Neutrophil (primary cell): ENCODE measurements around the gene TAF4B.
"Not testable (repeated sequence)": the region's sequence is repeated elsewhere in the genome, so short reads cannot be mapped to it uniquely, and the experiment has no call there.

Experiments
- H3K27ac ChIP-seq: fragments of 200-600 bp; sonication (generic); 2 replicates; pipeline ENCODE4 v1.5.1; 2016; ENCODE audit warnings: mild to moderate bottlenecking, moderate library complexity
- H3K27me3 ChIP-seq: fragments of 200-600 bp; sonication (generic); 2 replicates; pipeline ENCODE4 v1.6.0; 2016; ENCODE audit warnings: mild to moderate bottlenecking
- H3K36me3 ChIP-seq: fragments of 200-600 bp; sonication (generic); 2 replicates; pipeline ENCODE4 v1.5.1; 2017
- H3K4me1 ChIP-seq, 2 experiments: fragments of 200-600 bp in 1 of 2; sonication (generic) in 1 of 2; 1 replicate in 1 of 2; 2 replicates in 1 of 2; pipeline versions ENCODE4 v1.5.1 to v1.6.1; 2013 to 2016; ENCODE audit warnings: low read depth in 1 of 2, low read length in 1 of 2, mild to moderate bottlenecking in 1 of 2, moderate library complexity in 1 of 2; ENCODE audit not compliant: control insufficient read depth in 1 of 2, insufficient read depth in 1 of 2
- H3K4me3 ChIP-seq, 2 experiments: fragments of 200-600 bp in 1 of 2; sonication (generic) in 1 of 2; 1 replicate in 1 of 2; 2 replicates in 1 of 2; pipeline ENCODE4 v1.5.1; 2013 to 2016; ENCODE audit warnings: low read depth in 1 of 2, low read length in 1 of 2, mild to moderate bottlenecking in 1 of 2, moderate library complexity in 1 of 2
- H3K9me3 ChIP-seq: fragments of 200-600 bp; sonication (generic); 2 replicates; pipeline ENCODE4 v1.5.1; 2016
- TF ChIP-seq, protein P1 (sequence below): fragments of 200-600 bp; sonication (generic); IDR thresholded peaks from 2 replicates; pipeline ENCODE4 v1.5.1; 2016; ENCODE audit warnings: antibody characterized with exemption

Gene TAF4B

DNA sequence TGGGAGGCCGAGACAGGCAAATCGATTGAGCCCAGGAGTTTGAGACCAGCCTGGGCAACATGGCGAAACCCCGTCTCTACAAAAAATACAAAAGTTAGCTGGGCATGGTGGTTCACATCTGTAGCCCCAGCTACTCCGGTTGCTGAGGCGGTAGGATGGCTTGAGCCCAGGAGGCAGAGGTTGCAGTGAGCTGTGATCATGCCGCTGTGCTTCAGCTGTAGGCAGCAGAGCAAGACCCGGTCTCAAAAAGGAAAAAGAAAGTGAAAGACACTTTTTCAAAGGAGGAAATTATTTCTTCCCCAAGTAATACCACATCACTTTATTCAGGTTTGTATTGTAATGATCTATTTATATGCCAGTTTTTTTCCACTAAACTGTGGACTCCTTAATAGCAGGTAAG, 35.7 kb upstream of the TAF4B start:
- H3K4me1 ChIP-seq, result no peaks in the 10 kb centered on the region
- H3K36me3 ChIP-seq, result no peaks in the 10 kb centered on the region
- TF ChIP-seq, protein P1, sequence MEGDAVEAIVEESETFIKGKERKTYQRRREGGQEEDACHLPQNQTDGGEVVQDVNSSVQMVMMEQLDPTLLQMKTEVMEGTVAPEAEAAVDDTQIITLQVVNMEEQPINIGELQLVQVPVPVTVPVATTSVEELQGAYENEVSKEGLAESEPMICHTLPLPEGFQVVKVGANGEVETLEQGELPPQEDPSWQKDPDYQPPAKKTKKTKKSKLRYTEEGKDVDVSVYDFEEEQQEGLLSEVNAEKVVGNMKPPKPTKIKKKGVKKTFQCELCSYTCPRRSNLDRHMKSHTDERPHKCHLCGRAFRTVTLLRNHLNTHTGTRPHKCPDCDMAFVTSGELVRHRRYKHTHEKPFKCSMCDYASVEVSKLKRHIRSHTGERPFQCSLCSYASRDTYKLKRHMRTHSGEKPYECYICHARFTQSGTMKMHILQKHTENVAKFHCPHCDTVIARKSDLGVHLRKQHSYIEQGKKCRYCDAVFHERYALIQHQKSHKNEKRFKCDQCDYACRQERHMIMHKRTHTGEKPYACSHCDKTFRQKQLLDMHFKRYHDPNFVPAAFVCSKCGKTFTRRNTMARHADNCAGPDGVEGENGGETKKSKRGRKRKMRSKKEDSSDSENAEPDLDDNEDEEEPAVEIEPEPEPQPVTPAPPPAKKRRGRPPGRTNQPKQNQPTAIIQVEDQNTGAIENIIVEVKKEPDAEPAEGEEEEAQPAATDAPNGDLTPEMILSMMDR, result no peak
- H3K4me3 ChIP-seq, result no peak overlapping the region
- H3K27me3 ChIP-seq, result no peaks in the 10 kb centered on the region
- H3K9me3 ChIP-seq, result no peaks in the 10 kb centered on the region
- H3K27ac ChIP-seq, result no peak overlapping the region

DNA sequence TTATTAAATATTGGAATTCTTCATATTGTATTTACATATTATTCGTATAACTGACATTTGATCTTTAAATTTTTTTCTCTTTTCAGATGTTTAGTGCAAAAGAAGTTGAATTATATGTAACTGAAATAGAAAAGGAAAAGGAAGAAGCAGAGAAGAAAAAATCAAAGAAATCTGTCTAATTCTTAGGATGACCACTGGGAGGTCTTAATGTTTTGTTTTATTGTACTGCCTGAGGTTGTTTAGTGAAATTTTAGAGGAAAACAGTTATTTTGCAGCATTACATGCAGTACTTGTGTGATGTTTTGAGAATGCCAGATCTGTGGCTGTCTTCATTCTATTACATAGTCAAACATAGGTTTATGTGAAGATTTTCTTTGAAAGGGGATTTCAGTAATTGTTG, 34.0 kb upstream of the TAF4B start:
- TF ChIP-seq, protein P1, result no peak
- Histone ChIP-seq H3K27me3 (no peaks in the 10 kb centered on the region), H3K4me3 (no peak overlapping the region), H3K4me1 (no peaks in the 10 kb centered on the region), H3K9me3 (no peaks in the 10 kb centered on the region), H3K27ac (no peak overlapping the region), H3K36me3 (no peaks in the 10 kb centered on the region)

DNA sequence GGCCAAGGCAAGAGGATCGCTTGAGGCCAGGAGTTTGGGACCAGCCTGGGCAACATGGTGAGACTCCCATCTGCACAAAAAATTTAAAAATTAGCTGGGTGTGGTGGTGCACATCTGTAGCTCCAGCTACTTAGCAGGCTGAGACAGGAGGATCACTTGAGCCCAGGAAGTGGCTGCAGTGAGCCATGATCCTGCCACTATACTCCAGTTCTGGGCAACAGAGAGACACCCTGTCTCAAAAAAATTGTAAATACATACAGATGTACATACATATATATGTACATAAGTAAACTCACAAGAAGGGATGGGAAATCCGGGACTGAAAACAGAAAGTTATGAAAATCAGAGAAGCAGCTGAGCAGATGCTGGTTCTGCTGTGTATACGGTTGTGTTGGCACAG, 29.6 kb upstream of the TAF4B start:
- TF ChIP-seq, protein P1, result no peak
- no peak overlapping the region for H3K4me3 ChIP-seq
- no peak overlapping the region for H3K27ac ChIP-seq
- no peaks in the 10 kb centered on the region for H3K9me3 ChIP-seq
- no peaks in the 10 kb centered on the region for H3K36me3 ChIP-seq
- no peaks in the 10 kb centered on the region for H3K27me3 ChIP-seq
- H3K4me1 ChIP-seq, result no peaks in the 10 kb centered on the region

DNA sequence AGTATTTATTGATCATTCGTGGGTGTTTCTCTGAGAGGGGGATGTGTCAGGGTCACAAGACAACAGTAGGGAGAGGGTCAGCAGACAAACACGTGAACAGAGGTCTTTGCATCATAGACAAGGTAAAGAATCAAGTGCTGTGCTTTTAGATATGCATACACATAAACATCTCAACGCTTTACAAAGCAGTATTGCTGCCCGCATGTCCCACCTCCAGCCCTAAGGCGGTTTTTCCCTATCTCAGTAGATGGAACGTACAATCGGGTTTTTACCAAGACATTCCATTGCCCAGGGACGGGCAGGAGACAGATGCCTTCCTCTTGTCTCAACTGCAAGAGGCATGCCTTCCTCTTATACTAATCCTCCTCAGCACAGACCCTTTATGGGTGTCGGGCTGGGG, 24.2 kb upstream of the TAF4B start:
- H3K27me3 ChIP-seq, H3K4me3 ChIP-seq, H3K36me3 ChIP-seq, H3K9me3 ChIP-seq, H3K27ac ChIP-seq, H3K4me1 ChIP-seq: not testable (repeated sequence)

DNA sequence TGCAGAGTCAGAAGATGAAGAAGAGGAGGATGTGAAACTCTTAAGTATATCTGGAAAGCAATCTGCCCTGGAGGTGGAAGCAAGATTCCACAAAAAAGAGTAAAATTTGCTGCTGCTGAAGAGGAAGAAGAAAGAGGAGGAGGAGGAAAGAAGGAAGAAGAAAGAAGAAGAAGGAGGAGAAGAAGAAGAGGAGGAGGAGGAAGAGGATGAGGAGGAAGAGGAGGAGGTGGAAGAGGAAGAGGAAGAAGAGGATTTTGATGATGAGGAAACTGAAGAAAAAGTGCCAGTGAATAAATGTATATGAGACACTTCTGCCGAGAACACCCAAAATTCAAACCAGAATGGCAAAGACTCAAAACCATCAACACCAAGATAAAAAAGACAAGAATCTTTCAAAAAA, 20.9 kb upstream of the TAF4B start:
- no peak overlapping the region for H3K4me3 ChIP-seq
- TF ChIP-seq, protein P1, result no peak

DNA sequence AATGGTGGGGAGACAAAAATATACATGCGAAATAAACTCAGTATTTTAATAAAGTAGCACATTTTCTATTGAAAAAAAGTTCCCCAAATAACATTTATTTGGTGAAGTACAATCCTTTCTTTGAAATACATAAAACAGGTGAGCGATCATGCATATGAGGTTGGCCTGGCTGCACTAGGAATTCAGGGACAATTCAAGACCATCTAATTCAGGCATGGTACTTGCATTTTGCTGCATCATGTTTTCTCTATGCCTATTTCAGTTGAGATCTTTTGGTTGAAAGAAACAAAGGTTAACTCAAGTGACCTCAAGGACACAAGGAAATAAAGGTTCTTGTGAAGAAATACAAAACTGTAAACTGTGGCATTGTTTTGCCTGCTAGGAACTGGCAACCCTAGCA, 19.8 kb upstream of the TAF4B start:
- H3K4me1 ChIP-seq, result no peaks in the 10 kb centered on the region
- no peaks in the 10 kb centered on the region for H3K27me3 ChIP-seq
- H3K4me3 ChIP-seq, result no peak overlapping the region
- H3K9me3 ChIP-seq, result no peaks in the 10 kb centered on the region
- no peak overlapping the region for H3K27ac ChIP-seq
- H3K36me3 ChIP-seq, result no peaks in the 10 kb centered on the region
- TF ChIP-seq, protein P1, result no peak

More for the DNA sequence above, 20.9 kb upstream of the TAF4B start:
- no peaks in the 10 kb centered on the region for H3K36me3 ChIP-seq
- no peak overlapping the region for H3K27ac ChIP-seq
- H3K9me3 ChIP-seq, result no peaks in the 10 kb centered on the region
- H3K4me1 ChIP-seq, result no peaks in the 10 kb centered on the region
- H3K27me3 ChIP-seq, result no peaks in the 10 kb centered on the region
